CD4-positive, alpha-beta T cell treated with Interleukin-15 for 4 hours (primary cell): ENCODE data around the gene MRPL45.

Source experiments
- DNase-seq: peaks from one replicate; pipeline ENCODE4 v3.0.0-alpha.2; 2020; ENCODE audit warnings: low spot score

MRPL45 gene

DNA sequence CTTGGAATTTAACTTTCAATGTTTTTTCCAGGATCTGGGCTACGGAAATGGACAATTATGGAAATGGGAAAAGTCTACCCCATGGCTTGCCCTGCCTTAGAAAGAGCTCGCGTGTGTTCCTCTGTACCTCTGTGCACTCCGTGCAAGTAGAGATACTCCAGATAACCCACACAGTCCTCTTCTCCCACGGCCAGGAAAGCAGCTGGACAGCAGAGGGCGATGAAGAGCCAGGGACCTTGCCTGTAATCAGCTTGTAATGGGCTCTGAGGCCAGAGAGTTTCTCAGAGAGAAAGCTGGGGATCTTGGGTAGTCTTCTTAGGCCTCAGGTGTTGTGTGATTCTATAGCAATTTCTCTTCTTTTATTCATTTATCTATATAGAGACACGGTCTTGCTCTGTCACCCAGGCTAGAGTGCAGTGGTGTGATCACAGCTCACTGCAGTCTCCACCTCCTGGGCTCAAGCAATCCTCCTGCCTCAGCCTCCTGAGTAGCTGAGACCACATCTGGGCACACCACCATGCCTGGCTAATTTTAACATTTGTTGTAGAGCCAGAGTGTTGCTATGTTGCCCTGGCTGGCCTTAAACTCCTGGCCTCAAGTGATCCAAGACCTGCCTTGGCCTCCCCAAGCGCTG, 52.2 kb downstream of the MRPL45 start:
- DNase-seq = peak; percentile 86

DNA sequence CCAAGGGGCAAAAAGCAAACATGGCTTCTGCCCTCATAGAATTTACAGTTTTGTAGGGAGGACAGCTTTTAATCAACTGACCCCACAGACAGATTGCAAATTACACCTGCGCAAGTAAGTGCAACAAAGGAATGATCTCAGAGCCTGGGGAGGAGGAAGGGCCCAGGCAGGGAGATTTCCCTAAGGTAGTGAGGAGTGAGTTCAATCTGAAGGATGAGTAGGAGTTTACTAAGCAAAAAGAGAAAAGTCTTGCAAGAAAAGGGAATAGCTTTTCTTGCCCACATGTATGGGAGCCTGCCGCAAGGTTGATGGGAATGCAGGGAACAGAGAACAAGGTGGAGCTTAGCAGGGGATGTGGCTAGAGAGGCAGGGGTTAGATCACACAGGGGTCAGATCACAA, 53.1 kb downstream of the MRPL45 start:
- no peak for DNase-seq

DNA sequence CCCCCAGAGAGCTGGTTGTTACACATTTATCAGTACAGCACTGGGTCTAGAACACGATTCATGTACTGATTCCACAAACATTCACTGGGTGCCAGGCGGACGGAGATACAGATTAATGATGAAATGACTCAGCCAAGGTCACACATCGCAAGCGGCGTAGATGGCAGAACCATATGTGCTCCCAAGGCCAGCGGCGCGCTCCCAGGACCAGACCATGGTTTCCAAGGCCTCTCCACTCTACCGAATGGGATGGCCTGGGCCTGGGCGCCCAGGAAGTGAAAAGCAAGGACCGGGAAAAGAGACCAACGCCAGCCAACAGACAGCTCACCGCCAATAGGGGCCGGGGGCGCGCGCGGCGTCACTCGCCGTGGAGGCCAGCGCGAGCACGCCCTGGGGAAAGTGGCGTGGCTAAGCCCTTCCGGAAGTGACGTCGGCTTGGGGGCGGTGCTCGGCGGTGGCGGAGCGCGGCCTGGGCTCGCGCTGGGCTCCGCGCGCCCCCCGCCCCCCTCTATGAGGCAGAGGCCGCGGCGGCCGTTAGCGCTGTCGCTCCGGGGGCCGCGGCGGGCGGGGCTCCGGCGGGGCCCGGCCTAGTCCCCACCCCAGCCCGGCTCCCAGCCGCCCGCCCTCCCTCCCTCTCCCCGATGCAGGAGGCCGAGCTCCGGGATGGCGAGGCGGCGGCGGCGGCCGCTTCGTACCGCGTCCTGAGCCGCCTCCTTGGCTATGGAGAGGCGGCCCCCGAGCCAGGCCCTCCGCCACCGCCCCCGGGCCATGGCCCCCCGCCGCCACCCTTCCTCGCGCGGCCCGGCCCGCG, 54.6 kb downstream of the MRPL45 start, which contains the start of gene SOCS7:
Gene SOCS7, plus strand, starts transcription at position 433 of the 811 bp plus-strand sequence. Its CDS starts 209 bp downstream, at position 642.
- peak; percentile 92 for DNase-seq

DNA sequence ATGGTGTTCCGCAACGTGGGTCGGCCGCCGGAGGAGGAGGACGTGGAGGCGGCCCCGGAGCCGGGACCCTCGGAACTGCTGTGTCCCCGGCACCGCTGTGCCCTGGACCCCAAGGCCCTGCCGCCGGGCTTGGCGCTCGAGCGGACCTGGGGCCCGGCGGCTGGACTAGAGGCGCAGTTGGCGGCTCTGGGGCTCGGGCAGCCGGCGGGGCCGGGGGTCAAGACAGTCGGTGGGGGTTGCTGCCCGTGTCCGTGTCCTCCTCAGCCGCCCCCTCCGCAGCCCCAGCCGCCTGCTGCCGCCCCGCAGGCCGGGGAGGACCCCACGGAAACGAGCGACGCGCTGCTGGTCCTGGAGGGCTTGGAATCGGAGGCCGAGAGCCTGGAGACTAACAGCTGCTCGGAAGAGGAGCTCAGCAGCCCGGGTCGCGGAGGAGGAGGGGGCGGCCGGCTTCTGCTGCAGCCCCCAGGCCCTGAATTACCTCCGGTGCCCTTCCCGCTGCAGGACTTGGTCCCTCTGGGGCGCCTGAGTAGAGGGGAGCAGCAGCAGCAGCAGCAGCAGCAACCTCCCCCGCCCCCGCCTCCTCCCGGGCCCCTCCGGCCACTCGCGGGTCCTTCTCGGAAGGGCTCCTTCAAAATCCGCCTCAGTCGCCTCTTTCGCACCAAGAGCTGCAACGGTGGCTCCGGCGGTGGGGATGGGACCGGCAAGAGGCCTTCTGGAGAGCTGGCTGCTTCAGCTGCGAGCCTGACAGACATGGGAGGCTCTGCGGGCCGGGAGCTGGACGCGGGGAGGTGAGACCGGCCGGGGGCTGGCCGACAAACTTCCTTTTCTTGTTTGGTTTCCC, 55.5 kb downstream of the MRPL45 start:
- DNase-seq = no peak

DNA sequence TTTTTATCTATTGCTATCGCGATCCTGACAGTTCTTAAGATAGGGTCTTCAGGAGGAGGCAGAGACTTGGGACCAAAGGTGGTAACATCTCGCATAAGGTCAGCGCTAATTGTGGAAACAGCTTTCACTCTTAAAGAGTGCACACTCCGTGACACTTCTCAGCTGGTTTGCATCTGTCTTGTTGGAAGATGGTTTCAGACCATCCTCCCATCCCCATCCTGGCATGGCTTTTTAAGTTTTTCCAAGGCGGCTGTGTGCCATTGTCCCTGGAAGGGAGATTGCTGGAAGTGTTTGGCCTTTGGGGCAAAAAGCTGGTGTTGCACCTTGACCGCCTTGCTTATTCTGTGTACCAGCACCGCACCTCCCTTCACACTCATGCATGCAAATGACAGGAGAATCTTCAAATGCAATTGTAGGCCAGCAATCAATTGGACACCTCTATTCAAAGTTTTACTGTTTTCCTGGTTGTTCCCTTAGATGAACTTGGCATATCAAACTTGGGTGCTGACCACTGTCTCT, 56.2 kb downstream of the MRPL45 start:
- DNase-seq = no peak

DNA sequence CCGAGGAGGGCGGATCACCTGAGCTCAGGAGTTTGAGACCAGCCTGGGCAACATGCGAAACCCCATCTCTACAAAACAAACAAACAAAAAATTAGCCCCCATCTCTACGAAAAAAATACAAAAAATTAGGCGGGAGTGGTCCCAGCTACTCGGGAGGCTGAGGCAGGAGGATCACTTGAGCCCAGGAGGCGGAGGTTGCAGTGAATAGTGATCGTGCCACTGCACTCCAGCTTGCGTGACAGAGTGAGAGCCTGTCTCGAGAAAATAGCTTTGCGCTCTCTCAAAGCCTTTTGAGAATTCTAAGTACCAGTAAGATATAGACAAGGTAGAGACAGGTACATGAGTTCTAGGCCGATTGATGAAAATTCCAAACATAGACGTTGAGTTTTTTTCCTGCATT, 56.7 kb downstream of the MRPL45 start:
- no peak for DNase-seq

DNA sequence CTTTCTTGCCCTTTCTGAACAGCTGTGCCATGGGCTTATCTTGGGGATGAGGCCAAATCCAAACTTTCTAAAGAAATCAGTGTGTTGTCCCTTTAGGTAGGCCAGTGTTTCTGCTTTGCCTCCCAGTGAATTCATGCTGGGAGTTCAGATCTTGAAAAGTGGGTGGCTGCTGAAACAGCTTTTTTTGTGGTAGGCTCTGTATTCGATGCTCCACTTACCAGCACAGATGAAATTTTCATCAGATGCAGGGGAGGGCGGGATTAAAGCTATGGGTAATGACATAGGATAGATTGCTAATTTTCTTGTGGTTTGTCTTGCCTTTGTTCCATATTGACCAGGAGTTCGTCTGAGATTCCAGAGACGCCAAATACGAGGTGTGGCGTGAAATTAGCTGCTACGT, 57.5 kb downstream of the MRPL45 start:
- no peak for DNase-seq

DNA sequence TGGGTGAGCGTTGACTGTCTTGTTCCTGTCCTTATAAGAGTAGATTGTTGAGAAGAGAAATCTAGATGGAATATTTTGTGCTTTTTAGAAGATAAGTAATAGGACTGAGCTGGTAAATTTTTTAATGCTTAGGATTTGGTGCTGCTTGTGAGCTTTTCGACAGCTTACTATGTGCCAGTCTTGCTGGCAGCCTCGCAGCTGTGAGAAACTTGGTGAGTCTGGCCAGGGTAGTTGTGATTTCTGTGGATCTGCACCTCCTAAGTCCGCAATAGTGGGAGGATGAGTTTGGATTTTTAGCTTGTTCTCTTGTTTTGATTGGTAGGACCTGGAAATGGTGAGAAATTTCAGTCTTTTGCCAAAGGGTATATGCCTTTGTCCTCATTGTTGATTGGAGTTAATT, 58.3 kb downstream of the MRPL45 start:
- DNase-seq = no peak

DNA sequence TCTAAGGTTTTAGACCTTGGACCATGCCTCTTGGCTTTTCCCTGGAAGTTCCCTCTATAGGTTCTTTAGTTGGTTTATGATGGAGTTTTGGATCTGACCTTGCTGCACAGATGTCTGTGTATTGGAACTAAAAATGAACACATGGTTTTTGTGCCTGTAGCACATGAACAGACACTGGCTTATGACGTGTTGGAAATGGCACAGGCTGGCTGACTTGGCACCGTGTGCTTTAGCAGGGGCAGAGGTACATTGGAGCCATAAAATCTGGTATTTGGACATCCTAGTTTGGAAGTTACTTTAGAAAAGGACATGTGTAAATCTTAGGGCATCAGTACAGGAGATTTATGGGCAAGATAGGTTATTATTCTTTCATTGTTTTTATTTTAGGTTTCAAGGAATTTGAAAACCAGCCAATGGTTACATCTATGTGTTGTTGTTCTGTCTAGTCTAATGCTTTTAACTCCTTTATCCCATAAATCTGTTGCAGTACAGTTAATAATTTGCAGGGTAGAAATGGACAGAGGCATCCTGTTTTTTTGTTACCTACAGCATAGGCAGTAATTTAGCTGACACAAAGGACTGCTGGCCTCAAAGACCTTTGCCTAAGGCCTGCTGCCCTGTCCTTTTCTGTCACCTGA, 60.6 kb downstream of the MRPL45 start:
- DNase-seq = no peak

DNA sequence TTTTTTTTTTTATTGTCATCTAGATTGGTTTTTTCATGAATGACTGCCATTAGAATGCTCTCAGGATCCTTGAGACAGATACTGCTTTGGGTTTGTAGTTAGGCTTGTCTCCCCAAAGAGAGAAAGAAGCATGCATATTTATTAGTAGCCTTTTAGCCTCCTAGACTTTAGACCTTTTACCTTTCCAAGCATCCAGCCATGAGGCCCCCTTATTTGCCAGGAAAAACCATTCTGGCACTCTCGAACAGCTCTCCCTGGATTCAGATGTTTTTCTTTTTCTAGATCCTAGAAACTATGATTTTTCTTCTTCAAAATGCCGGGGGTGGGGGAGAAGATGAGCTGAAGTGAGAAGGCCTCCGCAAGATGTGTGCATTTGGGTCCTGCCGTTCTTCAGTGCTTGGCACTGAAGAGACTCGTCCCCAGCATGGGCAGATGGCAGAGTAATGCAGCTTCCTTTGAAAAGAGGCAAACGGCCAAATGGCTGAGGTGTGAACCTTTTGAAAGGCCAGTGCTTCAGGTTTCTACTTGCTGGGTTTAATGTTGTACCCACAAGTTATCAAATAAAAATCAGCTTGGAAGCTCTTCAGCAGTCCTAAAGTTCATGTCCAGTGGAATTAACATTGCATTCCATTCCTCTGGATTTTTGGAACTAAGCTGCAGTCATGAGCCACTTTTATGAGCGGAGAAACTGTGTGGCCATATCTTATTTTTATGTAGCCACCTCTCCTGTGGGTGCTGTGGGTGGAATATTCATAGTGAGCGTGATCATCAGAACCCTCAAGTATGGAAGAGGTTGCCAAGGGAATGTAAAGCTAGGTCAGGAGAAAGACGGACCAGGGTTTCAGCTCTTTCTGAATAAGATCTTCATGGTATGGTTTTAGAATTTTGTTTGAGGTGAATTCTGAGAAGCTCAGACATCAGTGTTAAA, 61.9 kb downstream of the MRPL45 start:
- no peak for DNase-seq

DNA sequence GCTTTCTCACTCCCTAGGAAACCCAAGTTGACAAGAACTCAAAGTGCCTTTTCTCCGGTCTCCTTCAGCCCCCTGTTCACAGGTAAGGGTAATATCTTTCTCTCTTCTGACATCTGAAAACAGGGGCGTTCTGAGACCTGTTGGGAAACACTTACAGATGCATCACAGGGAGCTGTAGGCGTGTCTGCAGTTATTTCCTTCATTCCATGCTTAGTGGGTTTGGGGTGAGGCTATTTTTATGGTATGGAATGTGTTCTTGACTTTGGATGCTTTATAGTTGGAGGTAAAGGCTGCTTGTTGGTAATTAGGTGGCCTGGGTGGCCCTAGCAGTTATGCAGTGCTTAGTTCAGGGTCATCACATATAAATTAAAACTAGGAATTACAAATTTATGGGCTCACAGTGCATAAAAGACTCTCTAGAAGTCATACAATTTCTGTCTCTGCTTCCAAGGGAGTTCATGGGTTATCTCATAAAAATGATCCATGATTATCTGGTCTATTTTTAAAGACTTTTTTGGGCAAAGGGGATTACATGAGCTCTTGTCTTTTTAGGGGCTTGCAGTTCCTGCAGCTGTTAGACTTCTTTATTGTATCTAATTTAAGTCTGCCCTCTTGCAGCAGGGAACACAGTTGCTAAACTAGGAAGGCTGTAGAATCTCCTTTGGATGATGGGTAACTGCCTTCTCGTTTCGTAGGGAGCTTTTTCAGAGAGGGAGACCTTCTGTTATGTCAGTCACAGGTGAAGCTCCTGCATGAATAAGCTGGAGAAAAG, 64.9 kb downstream of the MRPL45 start:
- DNase-seq = no peak

DNA sequence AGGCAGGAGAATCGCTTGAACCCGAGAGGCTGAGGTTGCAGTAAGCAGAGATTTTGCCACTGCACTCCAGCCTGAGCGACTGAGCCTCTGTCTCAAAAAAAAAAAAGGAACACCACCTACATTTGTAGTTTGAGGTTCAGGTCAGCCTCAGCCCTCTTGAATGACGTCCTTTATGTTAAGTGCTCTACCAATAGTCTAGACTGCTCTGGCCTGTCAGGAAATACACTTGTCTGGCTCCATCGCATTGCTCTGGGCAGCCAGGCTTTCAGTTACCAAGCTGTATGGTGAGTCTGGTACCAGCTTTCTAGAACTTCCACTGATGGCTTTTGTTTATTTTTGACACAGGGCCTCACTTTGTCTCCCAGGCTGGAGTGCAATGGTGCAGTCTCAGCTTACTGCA, 66.0 kb downstream of the MRPL45 start:
- DNase-seq = no peak

DNA sequence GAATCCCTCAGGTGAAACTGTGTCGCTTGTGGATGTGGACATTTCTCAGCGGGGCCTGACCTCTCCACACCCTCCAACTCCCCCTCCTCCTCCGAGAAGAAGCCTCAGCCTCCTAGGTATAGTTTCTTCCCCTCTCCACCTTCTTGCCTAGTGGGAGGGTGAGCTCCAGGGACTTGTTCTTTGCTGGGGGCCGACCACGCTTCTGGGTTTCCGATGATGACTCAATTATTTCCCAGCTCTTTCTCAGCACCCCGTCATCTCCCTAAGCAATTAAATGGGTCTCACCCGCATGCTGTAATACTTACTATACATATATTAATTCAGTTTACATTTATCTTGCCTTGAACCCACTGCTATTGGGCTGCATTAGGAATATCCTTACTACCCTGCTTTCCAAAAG, 67.8 kb downstream of the MRPL45 start:
- no peak for DNase-seq

DNA sequence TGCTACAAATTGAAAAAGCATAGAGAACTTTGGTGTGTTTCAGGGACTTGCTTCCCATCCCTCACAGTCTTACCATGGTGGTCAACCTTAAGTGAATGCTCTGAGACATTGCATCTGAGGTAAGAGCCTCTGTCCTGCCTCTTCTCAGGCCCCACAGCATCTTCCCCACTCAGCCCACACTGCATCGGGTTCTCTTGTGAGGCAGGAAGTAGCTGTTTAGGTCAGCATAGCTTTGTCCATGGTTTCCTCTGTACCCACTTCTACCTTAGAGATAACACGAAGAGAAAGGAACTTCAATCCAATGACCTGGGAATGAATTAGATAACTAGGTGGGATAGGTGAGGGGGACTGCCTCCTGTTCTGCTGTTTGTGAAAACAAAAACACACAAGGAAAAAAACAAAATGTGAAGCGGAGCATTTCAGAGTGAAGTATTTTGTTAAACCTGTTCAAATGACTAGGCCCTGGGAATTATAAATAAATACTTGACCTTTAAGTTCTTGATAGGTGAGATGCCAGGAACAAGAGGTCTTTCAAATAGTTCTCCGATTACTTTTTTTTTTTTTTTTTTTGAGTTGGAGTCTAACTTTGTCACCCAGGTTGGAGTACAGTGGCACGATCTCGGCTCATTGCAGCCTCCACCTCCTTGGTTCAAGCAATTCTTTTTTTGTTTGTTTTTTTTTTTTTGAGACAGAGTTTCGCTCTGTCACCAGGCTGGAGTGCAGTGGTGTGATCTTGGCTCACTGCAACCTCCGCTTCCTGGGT, 72.3 kb downstream of the MRPL45 start:
- DNase-seq = no peak
